ENCODE results near the gene TMEM266. TPM values are rescaled to one million over a fixed set of nuclear protein-coding genes. Genes with fewer than 3 reads are reported as not detected.

Gene TMEM266
- total RNA-seq, 1 experiment from 2014 or later, result not detected

DNA sequence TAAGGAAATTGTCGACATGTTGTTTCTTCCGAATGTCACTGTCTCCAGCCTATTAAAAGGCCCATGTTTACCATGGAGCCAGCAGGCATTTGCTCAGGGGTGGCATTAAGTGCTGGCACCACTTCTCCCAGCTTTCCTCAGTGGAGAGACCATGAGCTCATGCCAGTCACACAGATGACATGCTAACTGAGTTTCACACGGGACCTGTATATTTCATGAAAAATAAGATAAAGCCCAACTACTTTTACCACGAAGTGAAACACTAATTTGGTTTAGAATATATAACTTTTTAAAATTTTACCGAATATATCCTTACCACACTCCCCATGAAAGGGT is 158.1 kb downstream of the TMEM266 start:
- no peaks in the 10 kb centered on the region; the same call in 1 of the 2 replicates for H4K20me1 ChIP-seq (ENCODE audit: low read length)
- H3K4me1 ChIP-seq (ENCODE audit: insufficient read depth, low read length), result peaks cover 24% of the 10 kb centered on the region
- peaks cover 5% of the 10 kb centered on the region for H3F3A ChIP-seq (ENCODE audit: low read length, unreplicated experiment)
- ChIA-PET CTCF (no interaction called here), POLR2A (ENCODE audit: unreplicated experiment) (no interaction called here)
- H3K36me3 ChIP-seq (ENCODE audit: low read depth, low read length), result no peaks in the 10 kb centered on the region
- no peak for DNase-seq
- no peak overlapping the region for H3K4me3 ChIP-seq (ENCODE audit: low read length)
- no peak overlapping the region for H2AFZ ChIP-seq (ENCODE audit: low read length)
- H3K79me2 ChIP-seq (ENCODE audit: low read length), result no peaks in the 10 kb centered on the region
- H3K4me2 ChIP-seq (ENCODE audit: low read length), result peak overlapping the region; percentile 56
- no peaks in the 10 kb centered on the region for H3K27me3 ChIP-seq (ENCODE audit: low read length)
- ATAC-seq, result no peak
- H3K9me2 ChIP-seq (replicated peaks; ENCODE audit: low read length), result no peaks in the 10 kb centered on the region
- no peak overlapping the region for H3K9ac ChIP-seq (ENCODE audit: low read length)
- TF ChIP-seq CTCF (conservative IDR thresholded peaks at IDR 0.05; ENCODE audit: low read depth, low read length) (no peak), EZH2 (IDR thresholded peaks at IDR 0.05; ENCODE audit: low read length, unreplicated experiment) (no peak), EZH2phosphoT487 (IDR thresholded peaks at IDR 0.05; ENCODE audit: borderline replicate concordance, low read length) (no peak)
- intact Hi-C loops (cut with micrococcal nuclease), result loop anchor here (2.0 kb wide), 1 partner anchor 27 kb away; no protein-coding TSS in a partner anchor
- BruUV-seq (replicated peaks), result no TSS peak
- H3K27ac ChIP-seq (ENCODE audit: low read length), result no peak overlapping the region
- no peaks in the 10 kb centered on the region for H3K9me3 ChIP-seq (ENCODE audit: low read length)

- CTCF ChIA-PET, result no interaction called here
- intact Hi-C loops (cut with micrococcal nuclease), result no loop called here
These were observed 161.4 kb downstream of the TMEM266 start for GRCh38 chr15:76221085-76221767.

More at GRCh38 chr15:76221085-76221767, 161.4 kb downstream of the TMEM266 start:
- no peaks in the 10 kb centered on the region for H3K9me3 ChIP-seq (ENCODE audit: low read length)
- no peak overlapping the region for H3K4me3 ChIP-seq (ENCODE audit: low read length)
- no peaks in the 10 kb centered on the region; the same call in 1 of the 2 replicates for H4K20me1 ChIP-seq (ENCODE audit: low read length)
- no TSS peak for BruUV-seq (replicated peaks)
- H3K79me2 ChIP-seq (ENCODE audit: low read length), result no peaks in the 10 kb centered on the region
- DNase-seq, result no peak
- POLR2A ChIA-PET (ENCODE audit: unreplicated experiment), result interaction anchor here (0.5 kb wide), 1 partner anchor 56 kb away, joined by 3 read pairs; no protein-coding TSS in a partner anchor
- ATAC-seq, result no peak
- H2AFZ ChIP-seq (ENCODE audit: low read length), result no peak overlapping the region
- no peak overlapping the region for H3K4me2 ChIP-seq (ENCODE audit: low read length)
- no peak overlapping the region for H3K9ac ChIP-seq (ENCODE audit: low read length)
- H3K9me2 ChIP-seq (replicated peaks; ENCODE audit: low read length), result no peaks in the 10 kb centered on the region
- TF ChIP-seq EZH2phosphoT487 (IDR thresholded peaks at IDR 0.05; ENCODE audit: borderline replicate concordance, low read length), result no peak
- TF ChIP-seq EZH2 (IDR thresholded peaks at IDR 0.05; ENCODE audit: low read length, unreplicated experiment), result no peak
- no peak for TF ChIP-seq CTCF (conservative IDR thresholded peaks at IDR 0.05; ENCODE audit: low read depth, low read length)
- no peak overlapping the region for H3K27ac ChIP-seq (ENCODE audit: low read length)
- peaks cover 7% of the 10 kb centered on the region for H3F3A ChIP-seq (ENCODE audit: low read length, unreplicated experiment)
- no peaks in the 10 kb centered on the region for H3K27me3 ChIP-seq (ENCODE audit: low read length)
- H3K4me1 ChIP-seq (ENCODE audit: insufficient read depth, low read length), result peaks cover 24% of the 10 kb centered on the region
- no peaks in the 10 kb centered on the region for H3K36me3 ChIP-seq (ENCODE audit: low read depth, low read length)
